ENCODE data around the gene VAV3.

VAV3 gene

GRCh38 chr1:107965110-107965991 lies at the start of gene VAV3:
Gene VAV3 (minus strand): TSS chr1:107965180. CDS start chr1:107964869, 311 bp downstream.
- TF ChIP-seq, protein P1, sequence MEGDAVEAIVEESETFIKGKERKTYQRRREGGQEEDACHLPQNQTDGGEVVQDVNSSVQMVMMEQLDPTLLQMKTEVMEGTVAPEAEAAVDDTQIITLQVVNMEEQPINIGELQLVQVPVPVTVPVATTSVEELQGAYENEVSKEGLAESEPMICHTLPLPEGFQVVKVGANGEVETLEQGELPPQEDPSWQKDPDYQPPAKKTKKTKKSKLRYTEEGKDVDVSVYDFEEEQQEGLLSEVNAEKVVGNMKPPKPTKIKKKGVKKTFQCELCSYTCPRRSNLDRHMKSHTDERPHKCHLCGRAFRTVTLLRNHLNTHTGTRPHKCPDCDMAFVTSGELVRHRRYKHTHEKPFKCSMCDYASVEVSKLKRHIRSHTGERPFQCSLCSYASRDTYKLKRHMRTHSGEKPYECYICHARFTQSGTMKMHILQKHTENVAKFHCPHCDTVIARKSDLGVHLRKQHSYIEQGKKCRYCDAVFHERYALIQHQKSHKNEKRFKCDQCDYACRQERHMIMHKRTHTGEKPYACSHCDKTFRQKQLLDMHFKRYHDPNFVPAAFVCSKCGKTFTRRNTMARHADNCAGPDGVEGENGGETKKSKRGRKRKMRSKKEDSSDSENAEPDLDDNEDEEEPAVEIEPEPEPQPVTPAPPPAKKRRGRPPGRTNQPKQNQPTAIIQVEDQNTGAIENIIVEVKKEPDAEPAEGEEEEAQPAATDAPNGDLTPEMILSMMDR (IDR thresholded peaks at IDR 0.05; ENCODE audit: borderline replicate concordance, control extremely low read depth, extremely low read depth, insufficient read depth, missing control alignments) = no peak
- DNase-seq (ENCODE audit: low spot score) = peak; percentile 81
- in situ Hi-C loops (cut with MboI; ENCODE audit: low sequenced_read_pairs, unreplicated experiment) = no loop called here

DNA sequence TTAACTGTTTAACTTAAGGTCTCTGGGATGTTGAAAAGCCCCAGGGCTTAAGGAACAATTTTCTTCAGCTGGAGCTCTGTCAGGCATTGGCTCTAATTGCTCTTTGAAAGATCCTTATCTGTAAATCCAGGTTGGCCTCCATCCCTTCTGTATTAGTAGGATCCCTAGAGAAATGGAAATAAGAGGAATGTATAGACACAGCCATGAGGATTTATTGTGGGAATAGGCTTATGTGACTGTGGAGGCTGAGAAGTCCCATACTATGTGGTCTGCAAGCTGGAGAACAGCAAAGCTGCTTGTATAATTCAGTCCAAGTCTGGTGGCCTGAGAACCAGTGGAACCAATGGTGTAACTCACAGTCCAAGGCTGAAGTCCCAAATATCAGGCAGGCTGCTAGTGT lies 47.6 kb upstream of the VAV3 start:
- in situ Hi-C loops (cut with MboI; ENCODE audit: low sequenced_read_pairs, unreplicated experiment) = no loop called here
- no peak for DNase-seq (ENCODE audit: low spot score)
- TF ChIP-seq, protein P1 (IDR thresholded peaks at IDR 0.05; ENCODE audit: borderline replicate concordance, control extremely low read depth, extremely low read depth, insufficient read depth, missing control alignments) = no peak

- in situ Hi-C loops (cut with MboI; ENCODE audit: low sequenced_read_pairs, unreplicated experiment) = no loop called here
- no peak for DNase-seq (ENCODE audit: low spot score)
- TF ChIP-seq, protein P1 (IDR thresholded peaks at IDR 0.05; ENCODE audit: borderline replicate concordance, control extremely low read depth, extremely low read depth, insufficient read depth, missing control alignments) = no peak
These were observed 46.3 kb upstream of the VAV3 start for GRCh38 chr1:108011295-108011694.

DNA sequence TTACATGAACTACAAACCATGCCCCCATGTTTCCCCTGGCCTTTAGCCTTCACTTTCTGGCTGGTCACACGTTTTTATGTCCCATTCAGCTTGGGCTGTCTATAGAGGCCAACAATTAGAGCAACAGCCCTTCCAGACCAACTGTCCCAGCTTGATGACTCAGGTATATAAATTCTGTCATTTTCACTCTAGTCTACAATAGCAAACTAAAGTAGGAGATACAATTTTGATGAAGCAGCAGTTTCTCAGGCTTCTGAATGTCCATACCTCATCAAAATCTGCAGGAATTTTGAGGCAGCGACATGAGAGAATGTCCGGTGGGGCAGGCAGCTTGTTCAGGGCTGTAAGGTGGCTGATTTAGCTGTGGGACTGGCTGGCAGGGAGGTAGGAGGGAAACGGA lies 45.6 kb upstream of the VAV3 start:
- TF ChIP-seq, protein P1 (IDR thresholded peaks at IDR 0.05; ENCODE audit: borderline replicate concordance, control extremely low read depth, extremely low read depth, insufficient read depth, missing control alignments) = no peak
- in situ Hi-C loops (cut with MboI; ENCODE audit: low sequenced_read_pairs, unreplicated experiment) = no loop called here
- DNase-seq (ENCODE audit: low spot score) = no peak

DNA sequence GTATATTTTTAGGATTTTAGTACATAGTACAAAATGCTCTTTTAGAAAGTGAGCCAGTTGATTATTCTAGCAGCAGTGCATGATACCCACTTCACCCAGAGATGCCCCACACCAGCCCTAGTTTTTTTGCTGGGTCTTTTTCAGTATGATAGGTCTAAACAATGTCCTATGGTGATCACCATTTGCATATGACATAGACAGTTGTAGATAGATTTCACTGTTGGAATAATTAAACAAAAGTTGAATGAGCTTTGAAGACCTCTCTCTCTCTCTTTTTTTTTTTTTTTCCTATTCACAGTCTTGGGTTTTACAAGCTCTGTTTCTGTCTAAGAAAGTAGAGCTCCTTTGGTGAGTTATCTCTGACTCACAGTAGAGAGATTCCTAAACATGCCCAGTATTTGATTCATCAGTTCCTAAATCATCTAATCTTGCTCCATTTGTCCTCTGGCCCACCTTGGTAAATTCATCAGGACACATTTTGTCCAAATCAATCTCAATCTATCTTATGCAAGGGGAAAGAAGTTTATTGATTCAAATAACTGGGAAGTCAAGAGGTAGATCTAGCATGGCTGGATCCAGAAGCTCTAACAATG lies 44.7 kb upstream of the VAV3 start:
- DNase-seq (ENCODE audit: low spot score) = no peak
- in situ Hi-C loops (cut with MboI; ENCODE audit: low sequenced_read_pairs, unreplicated experiment) = no loop called here
- TF ChIP-seq, protein P1 (IDR thresholded peaks at IDR 0.05; ENCODE audit: borderline replicate concordance, control extremely low read depth, extremely low read depth, insufficient read depth, missing control alignments) = no peak

DNA sequence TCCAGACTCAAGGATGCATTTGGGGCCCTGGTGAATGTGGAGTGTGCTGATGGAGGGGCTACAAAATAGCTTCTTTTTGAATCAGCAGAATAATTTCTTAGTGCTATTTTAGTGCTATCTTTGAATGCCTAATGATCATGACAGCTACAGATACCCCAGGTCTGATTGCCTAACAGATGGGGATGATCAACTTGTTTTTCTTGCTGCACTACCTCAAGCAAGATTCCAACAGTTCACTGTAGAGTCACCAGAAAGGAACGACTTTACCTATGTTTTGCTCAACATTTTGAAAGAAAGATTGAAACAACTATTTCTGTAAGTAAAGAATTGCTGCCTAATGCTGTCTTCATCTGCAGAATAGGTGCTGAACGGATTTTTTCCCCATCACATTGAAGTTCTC lies 42.6 kb upstream of the VAV3 start:
- in situ Hi-C loops (cut with MboI; ENCODE audit: low sequenced_read_pairs, unreplicated experiment) = no loop called here
- TF ChIP-seq, protein P1 (IDR thresholded peaks at IDR 0.05; ENCODE audit: borderline replicate concordance, control extremely low read depth, extremely low read depth, insufficient read depth, missing control alignments) = no peak
- no peak for DNase-seq (ENCODE audit: low spot score)

All from GM13976 (cell line).